SKM-1 treated with dmso at 0.1 percent for 144 hours (cell line): ENCODE measurements around the gene TIFAB.
A peak's percentile ranks its signal among the peaks of the same experiment; 100 is the strongest.

Experiments
- DNase-seq: peaks from one replicate; lab custom pipeline; 2025; ENCODE audit not compliant: unreplicated experiment; lab: John Stamatoyannopoulos, UW

TIFAB gene

GRCh38 chr5:135444360-135444759, 7.8 kb downstream of the TIFAB start:
- DNase-seq, result no peak

- DNase-seq, result no peak
These were observed 8.8 kb downstream of the TIFAB start for GRCh38 chr5:135443161-135443960.

- DNase-seq, result no peak
These were observed 9.6 kb downstream of the TIFAB start for GRCh38 chr5:135442431-135443160.

- DNase-seq, result no peak
These were observed 10.2 kb downstream of the TIFAB start for GRCh38 chr5:135441919-135442318.

- DNase-seq, result no peak
These were observed 10.8 kb downstream of the TIFAB start for GRCh38 chr5:135441350-135441831.

GRCh38 chr5:135440916-135441315, 11.2 kb downstream of the TIFAB start:
- no peak for DNase-seq

- DNase-seq, result no peak
These were observed 12.6 kb downstream of the TIFAB start for GRCh38 chr5:135439231-135440205.

- DNase-seq, result no peak
These were observed 13.4 kb downstream of the TIFAB start for GRCh38 chr5:135438636-135439221.

- DNase-seq, result no peak
These were observed 14.2 kb downstream of the TIFAB start for GRCh38 chr5:135437796-135438560.

GRCh38 chr5:135437422-135437795, 14.7 kb downstream of the TIFAB start:
- DNase-seq, result peak; percentile 88

GRCh38 chr5:135436951-135437418, 15.2 kb downstream of the TIFAB start:
- DNase-seq, result no peak

- no peak for DNase-seq
These were observed 16.5 kb downstream of the TIFAB start for GRCh38 chr5:135435467-135436330.

GRCh38 chr5:135434591-135435466, 17.3 kb downstream of the TIFAB start:
- no peak for DNase-seq

GRCh38 chr5:135433681-135434426, 18.3 kb downstream of the TIFAB start:
- DNase-seq, result peak; percentile 49

- DNase-seq, result no peak
These were observed 20.0 kb downstream of the TIFAB start for GRCh38 chr5:135432113-135432512.

- DNase-seq, result no peak
These were observed 22.1 kb downstream of the TIFAB start for GRCh38 chr5:135430135-135430437.
